ENCODE results near the gene CELSR2.

Gene CELSR2

DNA sequence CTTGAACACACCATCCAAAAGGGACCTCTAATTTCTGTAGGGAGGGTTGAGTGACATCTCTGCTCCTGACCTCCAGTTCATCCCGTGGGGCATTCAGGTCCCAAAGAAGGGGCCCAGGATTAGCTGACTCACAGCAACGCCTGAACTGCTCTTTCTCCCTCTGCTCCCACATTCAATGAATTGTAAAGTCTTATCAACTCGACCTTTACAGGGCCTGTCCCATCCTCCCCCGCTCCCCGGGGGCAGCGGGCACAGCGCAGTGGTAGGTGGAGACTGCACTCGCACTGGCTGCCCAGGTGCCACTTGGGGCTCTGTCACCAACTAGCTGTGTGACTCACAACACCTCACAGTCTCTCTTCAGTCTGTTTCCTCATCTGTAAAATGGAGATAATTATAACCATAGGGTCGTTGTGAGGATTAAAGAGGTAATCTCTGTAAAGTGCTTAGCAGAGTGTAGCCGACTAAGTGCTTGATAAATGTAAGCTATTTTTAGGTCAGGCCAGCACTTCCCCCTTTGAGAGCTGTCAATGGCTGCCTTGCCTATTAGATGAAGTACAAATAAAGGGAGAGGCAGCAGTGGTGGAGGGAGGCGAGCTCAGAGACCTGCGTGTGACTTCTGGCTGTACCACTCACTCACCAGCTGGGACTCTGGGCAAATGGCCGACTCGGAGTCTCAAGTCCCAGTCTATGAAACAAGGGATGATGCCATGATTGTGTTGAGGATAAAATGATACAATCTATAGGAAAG lies 58.1 kb downstream of the CELSR2 start:
- Histone ChIP-seq H3K4me1 (ENCODE audit: control insufficient read depth, insufficient read depth, low read length) (0 out of 2 replicates have a peak, but pooled peaks cover 2% of the 10 kb centered on the region), H3K9me3 (ENCODE audit: control insufficient read depth, insufficient read depth, low read depth, low read length) (no peaks in the 10 kb centered on the region), H3K4me3 (ENCODE audit: low read depth, low read length) (no peak overlapping the region), H3K27ac (ENCODE audit: extremely low read depth, low read depth, low read length) (no peak overlapping the region), H3K36me3 (ENCODE audit: control insufficient read depth in 2 of 2, insufficient read depth in 1 of 2, low read length in 2 of 2) (peaks cover 0 to 17% of the 10 kb centered on the region in 2 experiments; a peak in 1 of 3 replicates)
- TF ChIP-seq PRDM10 (tag by site-specific recombination; IDR thresholded peaks at IDR 0.05) (0 out of 2 replicates have a peak, but pooled peaks have one; percentile 14), SP7 (tag by site-specific recombination; IDR thresholded peaks at IDR 0.05) (peak; percentile 99), ZFHX2 (tag by site-specific recombination; conservative IDR thresholded peaks at IDR 0.05) (peak; percentile 22; the same call in 1 of the 2 replicates), ZNF174 (tag by site-specific recombination; IDR thresholded peaks at IDR 0.05) (no peak), KLF17 (tag by site-specific recombination; IDR thresholded peaks at IDR 0.05) (0 out of 2 replicates have a peak, but pooled peaks have one; percentile 2), ZNF37A (tag by site-specific recombination; IDR thresholded peaks at IDR 0.05) (no peak), HIC1 (tag by site-specific recombination; IDR thresholded peaks at IDR 0.05) (peak; percentile 76), ZBTB6 (tag by site-specific recombination; IDR thresholded peaks at IDR 0.05) (no peak), GLIS1 (tag by site-specific recombination; IDR thresholded peaks at IDR 0.05) (peak; percentile 46; the same call in 1 of the 2 replicates), ZNF585B (tag by site-specific recombination; IDR thresholded peaks at IDR 0.05) (no peak), ZNF302 (tag by site-specific recombination; IDR thresholded peaks at IDR 0.05; ENCODE audit: low read depth) (no peak), ZSCAN5A (tag by site-specific recombination; IDR thresholded peaks at IDR 0.05) (no peak), ZNF660 (tag by site-specific recombination; IDR thresholded peaks at IDR 0.05) (0 out of 2 replicates have a peak, but pooled peaks have one; percentile 57), TRIM28 (IDR thresholded peaks at IDR 0.05; ENCODE audit: borderline replicate concordance, low read length) (peak; percentile 50; the same call in 1 of the 2 replicates), ZSCAN23 (tag by site-specific recombination; IDR thresholded peaks at IDR 0.05) (no peak)
- ChIA-PET CTCF (interaction anchor here (0.7 to 2.2 kb wide), 4 partner anchors 9 to 138 kb away, joined by 3 to 11 read pairs (median 3); partner anchors contain the start of gene SORT1), POLR2A (interaction anchor here (1.4 kb wide), 1 partner anchor 24 kb away, joined by 7 read pairs; the partner anchor contains the start of gene PSRC1)
